Right lobe of liver (tissue), 4 donors: ENCODE results near the gene OSBPL10.

Experiments
- POLR2A ChIP-seq: fragments of 450-650 bp; IDR thresholded peaks from one replicate; pipeline ENCODE4 v1.6.1; 2017; ENCODE audit warnings: antibody characterized with exemption, mild to moderate bottlenecking
- TF ChIP-seq, protein P1 (sequence below), 4 donors: fragments of 200-600 bp in 3 of 4; fragments of 450-650 bp in 1 of 4; IDR thresholded peaks; one replicate each; pipeline versions ENCODE4 v1.5.1 to v1.8.0; 2016 to 2022; ENCODE audit warnings: antibody characterized with exemption in 4 of 4, mild to moderate bottlenecking in 2 of 4
- donor health status: DM: no; HTN: no; CAD: no.
- donor health status: DM: no; HTN: no; CAD: no.
- donor health status: DM: no; HTN: yes; CAD: no.

DNA sequence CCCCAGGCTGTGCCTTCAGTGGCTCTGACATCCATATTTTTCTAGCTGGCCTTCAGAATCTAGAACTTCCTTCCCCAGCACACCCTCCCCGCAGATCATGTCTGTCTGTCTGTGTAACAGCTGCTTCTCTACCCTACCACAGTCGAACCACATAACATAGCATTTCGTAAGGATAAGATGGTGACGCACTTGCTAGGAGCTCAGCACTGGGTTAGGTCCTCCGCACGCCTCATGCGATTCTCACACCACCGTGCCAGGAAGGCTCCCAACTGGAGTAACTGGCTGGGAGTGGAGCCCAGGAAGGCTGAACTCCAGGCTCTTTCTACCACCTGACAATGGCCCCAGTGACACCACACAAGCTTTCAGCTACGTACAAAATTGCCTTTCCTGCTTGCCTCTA, 279.8 kb downstream of the OSBPL10 start:
- TF ChIP-seq, protein P1, sequence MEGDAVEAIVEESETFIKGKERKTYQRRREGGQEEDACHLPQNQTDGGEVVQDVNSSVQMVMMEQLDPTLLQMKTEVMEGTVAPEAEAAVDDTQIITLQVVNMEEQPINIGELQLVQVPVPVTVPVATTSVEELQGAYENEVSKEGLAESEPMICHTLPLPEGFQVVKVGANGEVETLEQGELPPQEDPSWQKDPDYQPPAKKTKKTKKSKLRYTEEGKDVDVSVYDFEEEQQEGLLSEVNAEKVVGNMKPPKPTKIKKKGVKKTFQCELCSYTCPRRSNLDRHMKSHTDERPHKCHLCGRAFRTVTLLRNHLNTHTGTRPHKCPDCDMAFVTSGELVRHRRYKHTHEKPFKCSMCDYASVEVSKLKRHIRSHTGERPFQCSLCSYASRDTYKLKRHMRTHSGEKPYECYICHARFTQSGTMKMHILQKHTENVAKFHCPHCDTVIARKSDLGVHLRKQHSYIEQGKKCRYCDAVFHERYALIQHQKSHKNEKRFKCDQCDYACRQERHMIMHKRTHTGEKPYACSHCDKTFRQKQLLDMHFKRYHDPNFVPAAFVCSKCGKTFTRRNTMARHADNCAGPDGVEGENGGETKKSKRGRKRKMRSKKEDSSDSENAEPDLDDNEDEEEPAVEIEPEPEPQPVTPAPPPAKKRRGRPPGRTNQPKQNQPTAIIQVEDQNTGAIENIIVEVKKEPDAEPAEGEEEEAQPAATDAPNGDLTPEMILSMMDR (IDR thresholded peaks at IDR 0.05): no peak
- no peak for TF ChIP-seq POLR2A
